ENCODE measurements around the gene SNAP91.
A peak's percentile ranks its signal among the peaks of the same experiment; 100 is the strongest.

SNAP91 gene

DNA sequence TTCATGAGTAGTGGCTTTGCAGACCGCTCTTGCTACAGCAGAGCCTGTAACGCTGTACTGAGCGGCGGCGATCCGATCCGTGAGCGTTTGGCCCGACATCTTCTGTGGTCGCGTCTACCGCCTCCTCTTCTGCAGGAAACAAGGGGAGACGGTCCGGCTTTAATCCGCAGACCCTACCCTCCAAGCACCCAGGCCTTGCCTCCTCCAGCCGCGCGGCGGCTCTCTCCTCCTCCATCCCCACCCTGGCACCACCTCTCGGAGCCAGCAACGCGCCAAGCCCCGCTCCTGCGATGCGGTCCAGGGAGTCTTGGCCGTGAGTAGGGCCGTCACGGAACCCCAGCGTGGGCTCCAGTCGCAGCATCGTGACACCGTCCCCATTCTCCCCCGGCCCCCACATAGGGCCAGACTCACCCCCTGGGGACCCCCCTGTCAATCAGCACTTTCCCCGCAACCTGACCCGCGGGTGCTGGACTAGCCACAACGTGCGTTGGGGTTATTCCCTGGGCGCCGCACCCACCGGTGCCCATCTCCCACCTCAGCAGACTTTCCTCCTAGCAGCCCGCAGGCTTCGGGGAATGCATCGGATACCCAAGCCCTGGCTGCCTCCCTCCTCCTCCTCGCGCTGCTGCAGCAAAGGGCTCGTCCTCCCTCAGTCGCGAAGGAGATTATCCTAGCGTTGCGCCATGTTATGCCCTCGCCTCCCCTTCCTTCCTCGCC is 914 bp downstream of the SNAP91 start:
- DNase-seq (ENCODE audit: low read depth), result no peak
- H3K4me3 ChIP-seq (ENCODE audit: control insufficient read depth, low read depth, low read length), result peak overlapping the region; percentile 27

DNA sequence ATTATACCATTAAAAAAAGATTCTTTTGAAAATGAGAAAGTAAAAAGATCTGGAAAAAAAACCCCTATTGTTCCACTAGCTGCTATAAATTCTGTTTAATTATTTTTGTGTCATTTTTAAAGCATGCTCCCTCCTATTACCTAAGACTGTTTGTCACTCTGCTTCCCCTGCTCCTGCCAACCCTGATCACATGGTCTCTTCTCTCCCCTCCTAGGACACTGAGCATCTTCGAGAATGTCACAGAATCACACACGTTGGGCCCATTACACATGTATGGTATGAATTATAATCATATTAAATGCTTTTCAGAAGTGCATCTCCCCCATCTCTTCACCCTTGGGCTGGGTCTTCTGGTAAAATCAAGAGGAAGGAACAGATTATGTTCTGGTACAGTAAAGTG is 6.2 kb downstream of the SNAP91 start:
- H3K4me3 ChIP-seq (ENCODE audit: control insufficient read depth, low read depth, low read length), result no peak overlapping the region
- no peak for DNase-seq (ENCODE audit: low read depth)
- TF ChIP-seq, protein P1, sequence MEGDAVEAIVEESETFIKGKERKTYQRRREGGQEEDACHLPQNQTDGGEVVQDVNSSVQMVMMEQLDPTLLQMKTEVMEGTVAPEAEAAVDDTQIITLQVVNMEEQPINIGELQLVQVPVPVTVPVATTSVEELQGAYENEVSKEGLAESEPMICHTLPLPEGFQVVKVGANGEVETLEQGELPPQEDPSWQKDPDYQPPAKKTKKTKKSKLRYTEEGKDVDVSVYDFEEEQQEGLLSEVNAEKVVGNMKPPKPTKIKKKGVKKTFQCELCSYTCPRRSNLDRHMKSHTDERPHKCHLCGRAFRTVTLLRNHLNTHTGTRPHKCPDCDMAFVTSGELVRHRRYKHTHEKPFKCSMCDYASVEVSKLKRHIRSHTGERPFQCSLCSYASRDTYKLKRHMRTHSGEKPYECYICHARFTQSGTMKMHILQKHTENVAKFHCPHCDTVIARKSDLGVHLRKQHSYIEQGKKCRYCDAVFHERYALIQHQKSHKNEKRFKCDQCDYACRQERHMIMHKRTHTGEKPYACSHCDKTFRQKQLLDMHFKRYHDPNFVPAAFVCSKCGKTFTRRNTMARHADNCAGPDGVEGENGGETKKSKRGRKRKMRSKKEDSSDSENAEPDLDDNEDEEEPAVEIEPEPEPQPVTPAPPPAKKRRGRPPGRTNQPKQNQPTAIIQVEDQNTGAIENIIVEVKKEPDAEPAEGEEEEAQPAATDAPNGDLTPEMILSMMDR (conservative IDR thresholded peaks at IDR 0.05; ENCODE audit: control insufficient read depth, insufficient read depth, low read depth, low read length), result no peak

More for the DNA sequence above, 914 bp downstream of the SNAP91 start:
- TF ChIP-seq, protein P1 (conservative IDR thresholded peaks at IDR 0.05; ENCODE audit: control insufficient read depth, insufficient read depth, low read depth, low read length), result no peak

DNA sequence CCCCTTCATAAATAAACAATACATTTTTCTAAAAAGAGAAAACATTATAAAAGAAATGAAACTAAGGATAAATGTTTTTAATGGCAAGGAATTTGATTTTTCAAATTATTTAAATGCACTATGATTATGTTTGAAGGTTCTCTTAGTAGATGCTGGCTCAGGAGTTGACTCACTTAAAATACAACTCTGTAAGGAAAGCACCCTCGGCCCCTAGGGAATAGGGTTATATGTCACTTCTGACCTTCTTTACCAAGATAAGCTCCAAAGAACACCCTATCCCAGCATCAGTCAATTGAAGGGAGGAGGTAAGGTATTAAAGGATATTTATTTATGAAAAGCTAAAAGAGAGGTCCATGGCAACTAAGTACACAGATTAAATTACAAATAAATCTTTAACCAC is 6.8 kb downstream of the SNAP91 start:
- no peak overlapping the region for H3K4me3 ChIP-seq (ENCODE audit: control insufficient read depth, low read depth, low read length)
- TF ChIP-seq, protein P1 (conservative IDR thresholded peaks at IDR 0.05; ENCODE audit: control insufficient read depth, insufficient read depth, low read depth, low read length), result no peak
- DNase-seq (ENCODE audit: low read depth), result no peak

DNA sequence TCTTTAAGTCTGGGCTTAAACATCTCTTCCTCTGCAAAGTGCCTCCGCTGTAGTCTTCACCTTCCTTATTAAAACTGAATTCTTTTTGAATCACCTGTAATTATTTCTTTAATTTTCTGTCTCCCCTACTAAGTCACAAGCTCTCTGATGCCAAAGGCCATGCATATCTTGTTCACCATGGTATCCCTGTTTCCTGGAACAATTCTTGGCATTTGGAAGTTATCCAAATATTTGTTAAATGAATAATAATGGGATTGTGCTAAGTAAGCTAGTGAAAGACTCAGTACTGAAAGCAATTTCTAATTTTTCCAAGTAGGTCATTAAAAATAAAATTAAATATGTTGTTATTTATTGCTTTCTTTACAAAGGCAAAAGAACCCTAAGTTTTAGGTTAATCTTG is 12.2 kb downstream of the SNAP91 start:
- DNase-seq (ENCODE audit: low read depth), result no peak
- no peak overlapping the region for H3K4me3 ChIP-seq (ENCODE audit: control insufficient read depth, low read depth, low read length)
- TF ChIP-seq, protein P1 (conservative IDR thresholded peaks at IDR 0.05; ENCODE audit: control insufficient read depth, insufficient read depth, low read depth, low read length), result no peak

DNA sequence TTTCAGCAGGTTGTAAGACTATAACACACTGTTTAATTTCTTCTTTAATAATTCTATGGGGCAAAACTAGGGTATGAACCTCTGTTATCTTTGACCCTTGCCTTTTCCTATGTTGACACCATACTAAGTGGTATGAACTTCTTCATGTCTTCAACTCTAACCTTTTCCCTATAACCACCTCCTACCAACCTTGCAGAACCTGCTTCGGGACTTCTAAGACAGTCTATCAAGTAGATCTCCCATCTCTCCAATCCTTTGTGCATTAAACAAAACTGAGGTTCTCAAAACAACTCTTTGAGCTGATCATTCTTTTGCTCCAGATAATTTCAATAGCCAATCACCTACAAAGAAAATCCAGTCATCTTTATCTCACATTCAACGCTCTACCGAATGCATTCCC is 23.4 kb downstream of the SNAP91 start:
- no peak for DNase-seq (ENCODE audit: low read depth)
- TF ChIP-seq, protein P1 (conservative IDR thresholded peaks at IDR 0.05; ENCODE audit: control insufficient read depth, insufficient read depth, low read depth, low read length), result no peak
- no peak overlapping the region for H3K4me3 ChIP-seq (ENCODE audit: control insufficient read depth, low read depth, low read length)

DNA sequence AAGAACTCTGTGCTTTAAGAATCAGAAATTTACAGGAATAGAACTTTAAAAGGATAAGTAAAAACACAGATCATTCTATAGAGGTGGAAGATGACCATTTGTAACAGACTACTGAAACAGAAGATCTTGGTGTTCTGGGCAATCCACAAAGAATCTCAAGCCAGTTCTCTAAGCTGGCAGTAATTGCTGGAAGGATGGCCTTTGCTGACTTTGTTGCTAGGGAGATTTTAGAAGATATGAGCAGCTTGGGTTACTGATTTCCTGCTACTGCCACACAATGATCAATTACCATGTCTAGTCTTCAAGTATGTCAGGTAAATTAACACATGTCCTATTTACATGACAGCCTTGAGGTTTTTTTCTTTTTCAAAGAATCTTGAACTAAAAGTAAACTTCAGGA is 31.1 kb downstream of the SNAP91 start:
- TF ChIP-seq, protein P1 (conservative IDR thresholded peaks at IDR 0.05; ENCODE audit: control insufficient read depth, insufficient read depth, low read depth, low read length), result no peak
- H3K4me3 ChIP-seq (ENCODE audit: control insufficient read depth, low read depth, low read length), result no peak overlapping the region
- DNase-seq (ENCODE audit: low read depth), result no peak

Measured in fibroblast of mammary gland (primary cell).